ENCODE data around the gene RAET1L.
"Not testable (repeated sequence)": the region's sequence is repeated elsewhere in the genome, so short reads cannot be mapped to it uniquely, and the experiment has no call there.

RAET1L gene

DNA sequence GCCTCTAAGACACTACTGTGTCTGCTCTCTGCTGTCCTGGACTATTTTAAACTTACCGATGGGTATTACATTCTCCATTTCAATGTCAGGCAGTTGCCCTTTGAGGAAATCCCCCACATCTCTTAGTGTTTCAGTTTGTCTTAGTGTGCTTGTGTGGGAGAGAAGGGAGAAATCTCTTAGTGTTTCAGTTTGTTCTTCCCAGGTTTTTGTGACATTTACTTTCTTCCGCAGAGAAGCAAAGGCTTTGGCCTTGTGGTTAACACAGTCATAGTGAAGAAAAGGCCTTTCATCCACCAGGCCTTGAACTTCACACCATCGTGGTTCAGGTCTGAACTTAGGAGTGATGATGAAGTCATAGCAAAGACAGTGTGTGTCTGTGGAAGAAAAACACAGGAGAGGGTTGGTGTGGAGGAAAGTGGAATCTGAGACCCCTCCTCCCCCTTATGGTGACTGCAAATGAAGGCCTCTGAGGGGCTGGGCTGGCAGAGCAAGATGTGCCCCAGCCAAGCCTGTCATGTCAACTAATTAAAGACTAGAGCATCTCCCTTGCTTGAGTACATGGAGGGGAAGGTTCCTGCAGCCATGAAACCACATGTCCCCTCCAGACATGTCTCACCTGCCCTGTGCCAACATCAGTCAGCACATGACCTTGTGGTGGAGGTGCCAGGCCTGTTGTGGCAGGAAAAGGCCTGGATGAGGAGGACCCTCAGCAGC, 23.9 kb downstream of the RAET1L start:
- H3K27me3 ChIP-seq (ENCODE audit: control insufficient read depth in 1 of 2, insufficient read depth in 2 of 2, low read length in 2 of 2), result peaks cover 34 to 64% of the 10 kb centered on the region in 2 donors
- peaks cover 6% of the 10 kb centered on the region for H3K4me1 ChIP-seq (ENCODE audit: insufficient read depth, low read length)
- no peaks in the 10 kb centered on the region for H3K36me3 ChIP-seq (ENCODE audit: insufficient read depth, low read length)
- H3K9me3 ChIP-seq (ENCODE audit: low read length), result no peaks in the 10 kb centered on the region
- no peak overlapping the region for H3K4me3 ChIP-seq (ENCODE audit: low read depth in 1 of 2, low read length in 2 of 2)
- H3K9ac ChIP-seq (ENCODE audit: low read length), result no peak overlapping the region
- no peak overlapping the region for H3K27ac ChIP-seq (ENCODE audit: low read depth, low read length)

- Histone ChIP-seq H3K27ac (ENCODE audit: low read depth, low read length) (no peak overlapping the region), H3K27me3 (ENCODE audit: control insufficient read depth in 1 of 2, insufficient read depth in 2 of 2, low read length in 2 of 2) (peaks cover 44 to 64% of the 10 kb centered on the region in 2 donors)
Observed at GRCh38 chr6:149999636-150000035, 25.7 kb downstream of the RAET1L start.

DNA sequence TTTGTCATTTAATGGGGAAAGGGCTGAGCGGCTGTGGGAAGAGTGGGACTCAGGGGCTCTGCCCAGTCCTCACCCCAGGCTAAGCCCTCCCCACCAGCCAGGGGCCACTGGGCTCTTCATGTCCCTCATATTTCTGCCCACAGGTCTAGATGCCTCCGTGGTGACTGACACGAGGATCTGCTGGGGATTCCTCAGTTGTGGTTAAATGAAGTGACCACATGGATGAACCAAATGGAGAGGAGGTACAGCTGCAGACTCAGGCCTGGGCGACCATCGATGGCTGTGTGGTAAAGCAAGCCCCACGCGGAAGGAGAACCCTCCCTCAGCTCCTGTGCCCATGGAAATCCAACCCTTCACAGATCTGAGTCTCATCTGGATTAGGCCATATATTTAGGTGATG, 29.4 kb downstream of the RAET1L start:
- Histone ChIP-seq H3K4me3 (ENCODE audit: low read depth in 1 of 2, low read length in 2 of 2) (no peak overlapping the region), H3K4me1 (ENCODE audit: insufficient read depth, low read length) (peaks cover 5% of the 10 kb centered on the region), H3K27ac (ENCODE audit: low read depth, low read length) (no peak overlapping the region), H3K9ac (ENCODE audit: low read length) (no peak overlapping the region), H3K9me3 (ENCODE audit: low read length) (no peaks in the 10 kb centered on the region), H3K27me3 (ENCODE audit: control insufficient read depth in 1 of 2, insufficient read depth in 2 of 2, low read length in 2 of 2) (peaks cover 44 to 68% of the 10 kb centered on the region in 2 donors), H3K36me3 (ENCODE audit: insufficient read depth, low read length) (no peaks in the 10 kb centered on the region)

More at GRCh38 chr6:149999636-150000035, 25.7 kb downstream of the RAET1L start:
- Histone ChIP-seq H3K4me3 (ENCODE audit: low read depth in 1 of 2, low read length in 2 of 2) (no peak overlapping the region), H3K9ac (ENCODE audit: low read length) (no peak overlapping the region), H3K36me3 (ENCODE audit: insufficient read depth, low read length) (no peaks in the 10 kb centered on the region), H3K9me3 (ENCODE audit: low read length) (no peaks in the 10 kb centered on the region), H3K4me1 (ENCODE audit: insufficient read depth, low read length) (peaks cover 6% of the 10 kb centered on the region)

DNA sequence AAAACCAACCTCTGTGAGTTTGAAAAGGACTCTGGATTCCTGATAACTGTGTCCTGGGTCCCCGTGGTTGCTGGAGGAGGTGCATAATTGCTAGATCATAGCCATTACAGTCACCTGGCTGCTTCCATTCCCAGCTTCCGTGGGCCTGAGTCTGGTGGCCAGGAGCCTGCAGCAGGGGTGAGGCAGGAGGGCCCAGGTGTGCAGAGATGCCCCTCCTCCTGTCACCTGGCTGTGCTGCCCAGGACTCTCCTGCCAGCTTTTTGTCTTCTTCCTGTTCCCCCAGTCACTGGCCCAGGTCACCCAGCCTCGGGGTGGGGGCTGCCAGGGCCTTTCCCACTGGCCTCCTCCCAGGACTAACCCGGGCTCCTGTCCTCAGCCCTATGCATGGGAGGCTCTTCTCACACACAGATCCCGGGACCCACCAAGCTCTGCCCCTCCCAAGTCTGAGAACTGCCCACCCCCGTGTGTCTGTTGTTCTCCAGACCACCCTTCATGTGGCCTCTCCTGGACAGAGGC, 30.0 kb downstream of the RAET1L start:
- Histone ChIP-seq H3K4me1 (ENCODE audit: insufficient read depth, low read length) (peaks cover 12% of the 10 kb centered on the region), H3K4me3 (ENCODE audit: low read depth in 1 of 2, low read length in 2 of 2) (no peak overlapping the region), H3K36me3 (ENCODE audit: insufficient read depth, low read length) (no peaks in the 10 kb centered on the region), H3K9ac (ENCODE audit: low read length) (no peak overlapping the region), H3K27ac (ENCODE audit: low read depth, low read length) (no peak overlapping the region), H3K9me3 (ENCODE audit: low read length) (no peaks in the 10 kb centered on the region), H3K27me3 (ENCODE audit: control insufficient read depth in 1 of 2, insufficient read depth in 2 of 2, low read length in 2 of 2) (peaks cover 50 to 75% of the 10 kb centered on the region in 2 donors)

GRCh38 chr6:149991838-149992237, 33.5 kb downstream of the RAET1L start:
- Histone ChIP-seq H3K9me3 (ENCODE audit: low read length) (peaks cover 17% of the 10 kb centered on the region), H3K4me1 (ENCODE audit: insufficient read depth, low read length) (peaks cover 20% of the 10 kb centered on the region), H3K36me3 (ENCODE audit: insufficient read depth, low read length) (no peaks in the 10 kb centered on the region), H3K27me3 (ENCODE audit: control insufficient read depth in 1 of 2, insufficient read depth in 2 of 2, low read length in 2 of 2) (peaks cover 72 to 89% of the 10 kb centered on the region in 2 donors), H3K27ac (ENCODE audit: low read depth, low read length) (no peak overlapping the region), H3K9ac (ENCODE audit: low read length) (no peak overlapping the region), H3K4me3 (ENCODE audit: low read depth in 1 of 2, low read length in 2 of 2) (no peak overlapping the region)

DNA sequence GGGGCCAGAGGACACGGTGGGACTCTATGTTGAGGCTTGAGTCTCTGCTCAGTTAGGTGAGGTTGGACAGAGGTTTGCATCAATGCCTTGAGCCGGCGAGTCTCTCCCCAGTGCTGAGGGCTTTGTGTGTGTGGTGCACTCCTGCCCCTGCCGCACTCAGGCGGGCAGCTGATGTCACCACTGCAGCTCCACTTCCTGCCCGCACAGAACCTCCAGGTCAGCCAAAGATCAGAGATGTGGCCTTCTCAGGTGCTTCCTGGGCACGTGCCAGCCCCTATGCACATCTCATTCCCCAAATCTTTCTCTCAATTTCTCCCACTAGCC, 33.9 kb downstream of the RAET1L start:
- H3K27ac ChIP-seq (ENCODE audit: low read depth, low read length); H3K4me3 ChIP-seq (ENCODE audit: low read depth in 1 of 2, low read length in 2 of 2); H3K36me3 ChIP-seq (ENCODE audit: insufficient read depth, low read length); H3K9ac ChIP-seq (ENCODE audit: low read length): not testable (repeated sequence)
- Histone ChIP-seq H3K9me3 (ENCODE audit: low read length) (peaks cover 17% of the 10 kb centered on the region), H3K27me3 (ENCODE audit: control insufficient read depth in 1 of 2, insufficient read depth in 2 of 2, low read length in 2 of 2) (peaks cover 74 to 92% of the 10 kb centered on the region in 2 donors), H3K4me1 (ENCODE audit: insufficient read depth, low read length) (peaks cover 20% of the 10 kb centered on the region)

GRCh38 chr6:149990661-149991471, 34.5 kb downstream of the RAET1L start:
- H3K4me3 ChIP-seq (ENCODE audit: low read depth in 1 of 2, low read length in 2 of 2), result no peak overlapping the region

DNA sequence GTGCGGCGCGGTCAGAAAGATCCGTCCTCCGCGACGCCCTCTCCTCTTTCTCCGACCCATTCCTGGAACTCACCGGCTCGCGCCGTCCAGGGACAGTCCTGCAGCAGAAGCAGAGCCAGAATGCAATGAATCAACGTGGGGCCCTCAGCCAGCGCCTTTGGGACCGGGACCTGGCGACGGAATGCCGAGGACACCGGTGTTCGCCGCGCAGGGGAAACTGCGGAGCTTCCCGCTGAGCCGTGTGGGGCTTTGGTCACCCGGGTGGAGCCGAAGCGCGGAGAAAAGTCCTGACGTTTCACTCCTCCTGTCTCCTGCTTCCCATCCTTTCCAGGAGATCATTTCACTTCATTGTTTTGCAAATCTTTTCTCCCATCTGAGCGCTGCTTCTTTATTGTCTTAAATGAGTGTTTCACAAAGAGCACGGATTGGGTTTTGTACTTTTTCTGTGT, 35.1 kb downstream of the RAET1L start:
- peaks cover 77 to 92% of the 10 kb centered on the region in 2 donors for H3K27me3 ChIP-seq (ENCODE audit: control insufficient read depth in 1 of 2, insufficient read depth in 2 of 2, low read length in 2 of 2)

More at GRCh38 chr6:149990661-149991471, 34.5 kb downstream of the RAET1L start:
- H3K9ac ChIP-seq (ENCODE audit: low read length), result no peak overlapping the region
- H3K9me3 ChIP-seq (ENCODE audit: low read length), result peaks cover 17% of the 10 kb centered on the region
- H3K4me1 ChIP-seq (ENCODE audit: insufficient read depth, low read length), result peaks cover 20% of the 10 kb centered on the region
- H3K36me3 ChIP-seq (ENCODE audit: insufficient read depth, low read length), result no peaks in the 10 kb centered on the region
- peaks cover 75 to 92% of the 10 kb centered on the region in 2 donors for H3K27me3 ChIP-seq (ENCODE audit: control insufficient read depth in 1 of 2, insufficient read depth in 2 of 2, low read length in 2 of 2)
- H3K27ac ChIP-seq (ENCODE audit: low read depth, low read length), result no peak overlapping the region

GRCh38 chr6:149988550-149989346, 36.6 kb downstream of the RAET1L start:
- H3K4me1 ChIP-seq (ENCODE audit: insufficient read depth, low read length), result peaks cover 20% of the 10 kb centered on the region
- peaks cover 17% of the 10 kb centered on the region for H3K9me3 ChIP-seq (ENCODE audit: low read length)
- no peak overlapping the region for H3K4me3 ChIP-seq (ENCODE audit: low read depth in 1 of 2, low read length in 2 of 2)
- peaks cover 75 to 89% of the 10 kb centered on the region in 2 donors for H3K27me3 ChIP-seq (ENCODE audit: control insufficient read depth in 1 of 2, insufficient read depth in 2 of 2, low read length in 2 of 2)
- no peak overlapping the region for H3K27ac ChIP-seq (ENCODE audit: low read depth, low read length)
- H3K9ac ChIP-seq (ENCODE audit: low read length), result no peak overlapping the region
- no peaks in the 10 kb centered on the region for H3K36me3 ChIP-seq (ENCODE audit: insufficient read depth, low read length)

More for the DNA sequence above, 35.1 kb downstream of the RAET1L start:
- Histone ChIP-seq H3K27ac (ENCODE audit: low read depth, low read length) (no peak overlapping the region), H3K4me1 (ENCODE audit: insufficient read depth, low read length) (peaks cover 20% of the 10 kb centered on the region), H3K9me3 (ENCODE audit: low read length) (peaks cover 17% of the 10 kb centered on the region), H3K4me3 (ENCODE audit: low read depth in 1 of 2, low read length in 2 of 2) (no peak overlapping the region), H3K9ac (ENCODE audit: low read length) (no peak overlapping the region), H3K36me3 (ENCODE audit: insufficient read depth, low read length) (no peaks in the 10 kb centered on the region)

DNA sequence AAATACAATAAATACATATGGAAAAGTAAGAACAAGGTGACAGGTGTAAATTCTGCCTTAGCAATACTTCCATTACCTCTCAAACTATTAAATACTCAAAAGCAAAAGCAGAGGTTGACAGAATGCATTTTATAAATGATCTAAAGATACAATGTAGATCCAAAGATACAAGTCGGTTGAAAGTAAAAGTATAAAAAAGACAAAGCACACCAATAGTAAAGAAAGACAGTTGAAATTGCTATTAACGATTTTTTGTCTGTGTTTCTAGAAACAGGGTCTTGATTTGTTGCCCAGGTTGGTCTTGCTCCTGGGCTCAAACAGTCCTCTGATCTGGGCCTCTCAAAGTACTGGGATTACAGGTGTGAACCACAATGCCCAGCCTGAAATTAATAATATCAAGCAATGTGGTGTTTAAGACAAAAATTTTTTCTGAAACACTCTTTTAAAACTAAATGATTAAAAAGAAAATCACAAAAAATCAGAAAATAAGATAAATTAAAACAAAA, 37.7 kb downstream of the RAET1L start:
- Histone ChIP-seq H3K27me3 (ENCODE audit: control insufficient read depth in 1 of 2, insufficient read depth in 2 of 2, low read length in 2 of 2) (peaks cover 80 to 90% of the 10 kb centered on the region in 2 donors), H3K4me3 (ENCODE audit: low read depth in 1 of 2, low read length in 2 of 2) (no peak overlapping the region), H3K9me3 (ENCODE audit: low read length) (peaks cover 17% of the 10 kb centered on the region), H3K27ac (ENCODE audit: low read depth, low read length) (no peak overlapping the region), H3K36me3 (ENCODE audit: insufficient read depth, low read length) (no peaks in the 10 kb centered on the region), H3K4me1 (ENCODE audit: insufficient read depth, low read length) (peaks cover 20% of the 10 kb centered on the region), H3K9ac (ENCODE audit: low read length) (no peak overlapping the region)

Data from muscle layer of colon (tissue), 2 donors.